VCaP (cell line): Measurements from ENCODE around the gene NR1I2.

ENCODE experiments used
- H3K27ac ChIP-seq: fragments of 450-650 bp; 2 replicates; pipeline ENCODE4 v1.5.1; 2017
- TF ChIP-seq, protein P1 (sequence below): fragments of 450-650 bp; conservative IDR thresholded peaks from 2 replicates; pipeline ENCODE4 v1.5.1; 2017; ENCODE audit warnings: mild to moderate bottlenecking, moderate library complexity

Gene NR1I2

GRCh38 chr3:119779731-119780383 is 2.0 kb upstream of the NR1I2 start:
- no peak overlapping the region for H3K27ac ChIP-seq
- TF ChIP-seq, protein P1, sequence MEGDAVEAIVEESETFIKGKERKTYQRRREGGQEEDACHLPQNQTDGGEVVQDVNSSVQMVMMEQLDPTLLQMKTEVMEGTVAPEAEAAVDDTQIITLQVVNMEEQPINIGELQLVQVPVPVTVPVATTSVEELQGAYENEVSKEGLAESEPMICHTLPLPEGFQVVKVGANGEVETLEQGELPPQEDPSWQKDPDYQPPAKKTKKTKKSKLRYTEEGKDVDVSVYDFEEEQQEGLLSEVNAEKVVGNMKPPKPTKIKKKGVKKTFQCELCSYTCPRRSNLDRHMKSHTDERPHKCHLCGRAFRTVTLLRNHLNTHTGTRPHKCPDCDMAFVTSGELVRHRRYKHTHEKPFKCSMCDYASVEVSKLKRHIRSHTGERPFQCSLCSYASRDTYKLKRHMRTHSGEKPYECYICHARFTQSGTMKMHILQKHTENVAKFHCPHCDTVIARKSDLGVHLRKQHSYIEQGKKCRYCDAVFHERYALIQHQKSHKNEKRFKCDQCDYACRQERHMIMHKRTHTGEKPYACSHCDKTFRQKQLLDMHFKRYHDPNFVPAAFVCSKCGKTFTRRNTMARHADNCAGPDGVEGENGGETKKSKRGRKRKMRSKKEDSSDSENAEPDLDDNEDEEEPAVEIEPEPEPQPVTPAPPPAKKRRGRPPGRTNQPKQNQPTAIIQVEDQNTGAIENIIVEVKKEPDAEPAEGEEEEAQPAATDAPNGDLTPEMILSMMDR = no peak

DNA sequence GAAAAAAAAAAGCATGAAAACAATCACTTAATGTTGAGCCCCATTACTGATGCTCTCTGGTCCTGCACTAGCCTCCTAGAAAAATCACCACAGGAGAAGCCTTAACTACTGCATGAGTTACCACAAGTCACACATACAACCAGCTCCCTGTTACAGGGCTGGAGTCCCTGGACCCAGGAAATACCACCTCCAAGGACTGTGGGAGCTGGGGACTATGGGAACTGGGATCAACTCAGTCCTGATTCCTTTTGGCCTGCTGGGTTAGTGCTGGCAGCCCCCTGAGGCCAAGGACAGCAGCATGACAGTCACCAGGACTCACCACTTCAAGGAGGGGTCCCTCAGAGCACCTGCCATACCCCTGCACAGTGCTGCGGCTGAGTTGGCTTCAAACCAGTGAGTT is 559 bp downstream of the NR1I2 start:
- TF ChIP-seq, protein P1 = no peak
- no peak overlapping the region for H3K27ac ChIP-seq

DNA sequence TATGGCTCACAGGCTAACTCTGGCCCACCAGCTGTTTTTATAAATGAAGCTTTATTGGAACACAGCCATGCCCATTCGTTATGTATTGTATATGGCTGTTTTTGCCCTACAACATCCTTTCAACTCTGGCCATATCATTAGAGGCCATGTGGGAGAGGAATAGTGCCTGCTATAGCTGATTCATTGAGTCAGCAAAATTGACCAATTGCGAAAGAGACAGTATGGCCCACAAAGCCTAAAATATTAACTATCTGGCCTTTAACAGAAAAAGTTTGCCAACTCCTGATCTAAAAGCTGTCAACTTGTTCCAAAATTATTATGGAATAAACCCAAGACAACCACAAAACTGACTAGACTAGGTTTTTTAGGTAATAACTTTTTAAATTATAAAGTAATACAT is 1.4 kb downstream of the NR1I2 start:
- H3K27ac ChIP-seq = no peak overlapping the region
- TF ChIP-seq, protein P1 = no peak

GRCh38 chr3:119783883-119784282 is 2.0 kb downstream of the NR1I2 start:
- TF ChIP-seq, protein P1 = no peak
- no peak overlapping the region for H3K27ac ChIP-seq

GRCh38 chr3:119786409-119786808 is 4.5 kb downstream of the NR1I2 start:
- peak overlapping the region; percentile 66 for H3K27ac ChIP-seq
- TF ChIP-seq, protein P1 = no peak

DNA sequence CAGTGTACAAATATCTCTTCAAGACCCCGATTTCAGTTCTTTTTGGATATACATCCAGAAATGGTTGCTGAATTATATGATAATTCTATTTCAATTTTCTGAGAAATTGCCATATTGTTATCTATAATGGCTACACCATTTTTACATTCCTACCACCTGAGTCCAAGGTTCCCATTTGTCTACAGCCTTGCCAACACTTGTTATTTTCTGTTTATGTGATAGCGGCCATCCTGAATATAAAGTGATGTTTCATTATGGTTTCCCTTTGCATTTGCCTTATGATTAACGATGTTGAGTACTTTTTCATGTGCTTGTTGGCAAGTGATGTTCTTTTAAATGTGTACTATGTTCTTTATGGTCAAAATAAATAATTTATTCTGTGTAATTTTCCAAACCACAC is 8.5 kb downstream of the NR1I2 start:
- no peak overlapping the region for H3K27ac ChIP-seq
- TF ChIP-seq, protein P1 = no peak

DNA sequence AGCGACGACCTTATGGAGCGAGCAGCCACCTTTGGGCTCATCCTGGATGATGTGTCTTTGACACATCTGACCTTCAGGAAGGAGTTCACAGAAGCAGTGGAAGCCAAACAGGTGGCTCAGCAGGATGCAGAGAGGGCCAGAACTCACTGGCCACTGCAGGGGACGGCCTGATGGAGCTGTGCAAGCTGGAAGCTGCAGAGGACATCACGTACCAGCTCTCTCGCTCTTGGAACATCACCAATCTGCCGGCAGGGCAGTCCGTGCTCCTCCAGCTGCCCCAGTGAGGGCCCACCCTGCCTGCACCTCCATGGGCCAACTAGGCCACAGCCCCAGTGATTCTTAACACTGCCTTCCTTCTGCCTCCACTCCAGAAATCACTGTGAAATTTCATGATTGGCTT is 10.4 kb downstream of the NR1I2 start:
- TF ChIP-seq, protein P1 = no peak
- H3K27ac ChIP-seq = no peak overlapping the region
